Measurements from ENCODE around the gene FBXO46.

FBXO46 gene

DNA sequence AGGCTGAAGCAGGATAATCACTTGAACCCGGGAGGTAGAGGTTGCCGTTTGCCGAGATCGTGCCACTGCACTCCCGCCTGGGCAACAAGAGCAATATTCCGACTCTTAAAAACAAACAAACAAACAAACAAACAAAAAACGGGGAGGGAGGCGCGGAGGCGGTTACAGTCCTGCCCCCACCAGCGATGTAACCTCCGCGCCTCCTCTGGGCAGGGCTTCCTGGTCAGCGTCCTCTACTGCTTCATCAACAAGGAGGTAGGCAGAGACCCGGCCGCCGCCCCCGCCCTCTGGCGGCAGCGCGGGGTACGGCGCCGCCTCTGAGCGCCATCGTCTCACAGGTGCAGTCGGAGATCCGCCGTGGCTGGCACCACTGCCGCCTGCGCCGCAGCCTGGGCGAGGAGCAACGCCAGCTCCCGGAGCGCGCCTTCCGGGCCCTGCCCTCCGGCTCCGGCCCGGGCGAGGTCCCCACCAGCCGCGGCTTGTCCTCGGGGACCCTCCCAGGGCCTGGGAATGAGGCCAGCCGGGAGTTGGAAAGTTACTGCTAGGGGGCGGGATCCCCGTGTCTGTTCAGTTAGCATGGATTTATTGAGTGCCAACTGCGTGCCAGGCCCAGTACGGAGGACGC is 49.2 kb downstream of the FBXO46 start:
- DNase-seq = peak; percentile 84

GRCh38 chr19:45677351-45678230 is 53.1 kb downstream of the FBXO46 start:
- peak; percentile 83 for DNase-seq

DNA sequence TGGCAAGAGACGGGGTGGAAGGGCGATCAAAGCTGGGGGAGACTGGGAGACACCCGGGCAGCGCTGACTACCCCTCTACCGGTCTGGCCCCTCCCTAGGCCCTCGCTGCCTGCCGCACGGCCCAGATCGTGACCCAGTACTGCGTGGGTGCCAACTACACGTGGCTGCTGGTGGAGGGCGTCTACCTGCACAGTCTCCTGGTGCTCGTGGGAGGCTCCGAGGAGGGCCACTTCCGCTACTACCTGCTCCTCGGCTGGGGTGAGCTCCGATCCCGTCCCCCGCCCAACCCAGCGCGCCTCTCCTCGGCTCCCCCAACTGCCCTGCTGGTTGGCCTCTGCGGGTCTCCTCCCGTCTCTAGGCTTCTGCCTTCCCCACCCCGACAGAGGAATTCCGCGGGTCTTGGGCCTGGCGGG is 53.8 kb downstream of the FBXO46 start:
- peak; percentile 47 for DNase-seq

GRCh38 chr19:45674946-45675345 is 55.8 kb downstream of the FBXO46 start:
- no peak for DNase-seq

DNA sequence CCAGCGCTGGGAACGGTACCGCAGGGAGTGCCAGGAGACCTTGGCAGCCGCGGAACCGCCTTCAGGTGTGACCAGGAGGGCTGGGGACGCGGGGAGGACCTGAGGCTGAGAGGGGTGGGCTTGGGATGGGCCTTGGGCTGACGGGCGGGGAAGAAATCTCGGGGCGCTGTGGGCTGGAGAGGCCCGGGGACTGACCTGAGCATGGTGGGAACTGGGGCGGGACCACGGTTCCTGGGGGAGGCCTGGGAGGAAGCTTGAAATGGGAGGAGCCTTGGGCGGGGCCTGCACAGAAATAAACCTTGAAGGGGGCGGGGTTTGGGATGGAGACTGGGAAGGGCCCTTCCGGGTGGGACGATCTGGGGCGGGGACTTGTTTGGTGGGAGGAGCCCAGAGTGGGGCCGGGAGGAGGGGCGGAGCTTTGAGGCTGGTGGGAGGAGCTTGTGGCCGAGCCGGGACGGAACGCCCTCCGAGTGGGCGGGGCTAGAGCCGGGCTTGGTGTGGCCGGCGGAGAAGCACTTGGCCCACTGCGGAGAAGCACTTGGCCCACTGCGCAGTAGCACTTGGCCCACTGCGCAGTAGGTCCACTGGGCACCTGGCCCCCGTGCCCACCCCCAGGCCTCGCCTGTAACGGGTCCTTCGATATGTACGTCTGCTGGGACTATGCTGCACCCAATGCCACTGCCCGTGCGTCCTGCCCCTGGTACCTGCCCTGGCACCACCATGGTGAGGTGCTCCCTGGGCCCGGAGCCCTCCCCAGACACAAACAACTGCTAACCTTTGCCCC is 59.8 kb downstream of the FBXO46 start:
- DNase-seq = peak; percentile 50

DNA sequence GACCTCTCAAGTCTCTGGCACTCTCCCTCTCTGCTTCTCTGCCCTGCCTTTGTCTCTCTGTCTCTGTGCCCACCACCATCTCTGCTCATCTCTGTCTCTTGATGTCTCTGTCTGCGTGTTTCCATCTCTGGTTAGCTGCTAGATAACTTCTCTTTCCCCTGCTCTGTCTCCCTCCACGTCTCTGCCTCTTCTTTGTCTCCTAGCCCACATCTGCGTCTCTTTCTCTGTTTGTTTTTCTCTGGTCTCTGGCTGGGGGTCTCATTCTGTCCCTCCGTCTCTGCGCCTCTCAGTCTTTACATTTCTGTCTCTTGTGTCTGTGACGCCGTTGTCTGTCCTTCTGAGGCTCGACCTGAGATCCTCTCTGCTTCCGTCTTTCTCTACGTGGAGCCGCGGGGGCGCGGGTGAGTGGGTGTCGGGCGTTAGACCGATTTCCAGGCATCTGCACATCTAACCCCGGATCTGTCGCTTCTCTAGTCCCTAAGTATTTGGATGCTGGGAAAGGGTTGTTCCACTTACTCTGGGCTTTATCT is 62.3 kb downstream of the FBXO46 start:
- peak; percentile 26 for DNase-seq

- peak; percentile 80 for DNase-seq
Measured at GRCh38 chr19:45667620-45668341, 62.9 kb downstream of the FBXO46 start, which contains the start of gene GIPR. Gene GIPR (plus strand): TSS chr19:45668221. CDS start chr19:45669521, 1,300 bp downstream.

DNA sequence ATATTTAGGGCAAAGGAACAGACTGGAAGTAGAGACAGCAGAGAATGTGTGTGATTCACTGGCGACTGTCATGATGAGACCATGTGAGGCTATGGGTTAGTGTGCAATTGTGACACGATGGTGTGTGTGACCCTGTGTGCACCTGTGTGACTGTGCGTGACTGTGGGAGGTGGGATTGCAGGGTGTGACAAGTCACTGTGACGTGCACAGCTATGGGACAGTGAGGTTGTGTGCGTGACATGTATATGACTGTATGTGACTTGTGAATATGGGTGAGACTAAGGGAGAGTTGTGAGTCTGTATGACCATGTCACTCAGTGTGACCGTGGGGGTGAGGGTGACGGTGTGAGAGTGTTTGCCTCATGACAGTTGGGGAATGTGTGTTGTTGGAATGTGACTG is 66.1 kb downstream of the FBXO46 start:
- no peak for DNase-seq

GRCh38 chr19:45663800-45664199 is 66.9 kb downstream of the FBXO46 start:
- no peak for DNase-seq

GRCh38 chr19:45660636-45661035 is 70.1 kb downstream of the FBXO46 start:
- no peak for DNase-seq

All from stimulated activated CD4-positive, alpha-beta T cell treated with anti-CD3 and anti-CD28 coated beads, Interleukin-4, amount 100 ng/mL, for 24 hours (primary cell).